CD4-positive, CD25-positive, alpha-beta regulatory T cell (primary cell): ENCODE measurements around the gene BRINP1. TPM values are rescaled to one million over a fixed set of nuclear protein-coding genes. Genes with fewer than 3 reads are reported as not detected.
"Not testable (repeated sequence)": the region's sequence is repeated elsewhere in the genome, so short reads cannot be mapped to it uniquely, and the experiment has no call there.

Experiments
- ATAC-seq, 2 donors: fragments of 150-1000 bp; cut with Tn5 transposase; one replicate each; pipeline ENCODE4 v1.10.0; 2021; ENCODE audit warnings: low read depth in 2 of 2, moderate number of reproducible peaks in 2 of 2, moderate library complexity in 1 of 2
- DNase-seq, 3 donors: peaks; one replicate each; pipeline versions ENCODE4 v3.0.0 to v3.0.0-alpha.2; 2012 to 2022; ENCODE audit warnings: mixed read lengths in 1 of 3
- H3K27ac ChIP-seq: one replicate; pipeline ENCODE4 v1.7.0; 2013; ENCODE audit warnings: mild to moderate bottlenecking, low read length; ENCODE audit not compliant: insufficient read depth, poor library complexity, severe bottlenecking
- H3K27me3 ChIP-seq: one replicate; pipeline ENCODE4 v1.7.0; 2013; ENCODE audit warnings: low read length; ENCODE audit not compliant: control insufficient read depth, insufficient read depth
- H3K36me3 ChIP-seq: one replicate; pipeline ENCODE4 v1.7.0; 2013; ENCODE audit warnings: mild to moderate bottlenecking, low read length, moderate library complexity; ENCODE audit not compliant: control insufficient read depth, insufficient read depth
- H3K4me1 ChIP-seq: 2 replicates; pipeline ENCODE4 v1.7.0; 2013; ENCODE audit warnings: mild to moderate bottlenecking, low read length; ENCODE audit not compliant: insufficient read depth, control insufficient read depth, poor library complexity, severe bottlenecking
- H3K4me3 ChIP-seq: one replicate; pipeline ENCODE4 v1.7.0; 2013; ENCODE audit warnings: low read depth, mild to moderate bottlenecking, low read length, moderate library complexity
- H3K9me3 ChIP-seq, 2 experiments: 1 replicate in 1 of 2; 2 replicates in 1 of 2; pipeline ENCODE4 v1.7.0; 2013; ENCODE audit warnings: low read length in 2 of 2, mild to moderate bottlenecking in 1 of 2, moderate library complexity in 1 of 2; ENCODE audit not compliant: control insufficient read depth in 2 of 2
- H3K27ac Mint-ChIP-seq, 3 donors: one replicate each; pipeline ENCODE4 v1.8.0; 2020 to 2022; ENCODE audit warnings: mild to moderate bottlenecking in 3 of 3, mixed read lengths in 3 of 3, moderate library complexity in 2 of 3
- H3K27me3 Mint-ChIP-seq: one replicate; pipeline ENCODE4 v1.8.0; 2022; ENCODE audit warnings: mild to moderate bottlenecking, mixed read lengths
- H3K36me3 Mint-ChIP-seq: one replicate; pipeline ENCODE4 v1.8.0; 2020; ENCODE audit warnings: mixed read lengths
- H3K4me1 Mint-ChIP-seq, 4 donors: one replicate each; pipeline ENCODE4 v1.8.0; 2020 to 2022; ENCODE audit warnings: mixed read lengths in 4 of 4, mild to moderate bottlenecking in 1 of 4
- H3K4me3 Mint-ChIP-seq, 4 donors: one replicate each; pipeline ENCODE4 v1.8.0; 2020 to 2022; ENCODE audit warnings: mild to moderate bottlenecking in 4 of 4, mixed read lengths in 4 of 4, moderate library complexity in 3 of 4
- H3K9me3 Mint-ChIP-seq, 7 donors: one replicate each; pipeline ENCODE4 v1.8.0; 2020 to 2022; ENCODE audit warnings: mixed read lengths in 7 of 7, mild to moderate bottlenecking in 3 of 7, moderate library complexity in 2 of 7
- polyA plus RNA-seq, 4 donors: library from polyadenylated mRNA; unstranded; fragments of 300-500 nt; fragmentation: Illumina TruSeq; gene quantifications; one replicate each; pipeline ENCODE4 v1.2.3, GENCODE V29; 2021
- total RNA-seq: library from RNA; stranded (reverse); gene quantifications from one replicate; pipeline ENCODE4 v1.2.3, GENCODE V29; 2022

BRINP1 gene
- total and polyA plus RNA-seq, 5 donors from 2014 or later = not detected

GRCh38 chr9:119175581-119175980, 193.7 kb downstream of the BRINP1 start:
- Histone ChIP-seq H3K27ac (no peak overlapping the region), H3K4me3 (no peak overlapping the region), H3K27me3 (no peaks in the 10 kb centered on the region), H3K36me3 (no peaks in the 10 kb centered on the region), H3K4me1 (no peaks in the 10 kb centered on the region), H3K9me3 (no peaks in the 10 kb centered on the region)
- Mint-ChIP-seq H3K4me3 (no peak overlapping the region), H3K9me3 (peaks cover 0 to 11% (median 6%) of the 10 kb centered on the region in 7 donors), H3K27me3 (no peaks in the 10 kb centered on the region), H3K4me1 (no peaks in the 10 kb centered on the region), H3K27ac (no peak overlapping the region), H3K36me3 (no peaks in the 10 kb centered on the region)
- ATAC-seq (no peak), DNase-seq (no peak)

- H3K27me3 Mint-ChIP-seq, H3K4me1 ChIP-seq, DNase-seq, H3K4me1 Mint-ChIP-seq, H3K36me3 Mint-ChIP-seq, H3K4me3 ChIP-seq, H3K27me3 ChIP-seq, H3K27ac ChIP-seq, H3K9me3 ChIP-seq, H3K27ac Mint-ChIP-seq, H3K4me3 Mint-ChIP-seq, ATAC-seq, H3K36me3 ChIP-seq: not testable (repeated sequence)
- peaks cover 0 to 15% (median 3%) of the 10 kb centered on the region in 7 donors for H3K9me3 Mint-ChIP-seq
These were observed 200.0 kb downstream of the BRINP1 start for GRCh38 chr9:119169222-119169621.

- no peak overlapping the region for H3K4me3 ChIP-seq
- no peak overlapping the region for H3K27ac ChIP-seq
- no peaks in the 10 kb centered on the region for H3K36me3 Mint-ChIP-seq
- no peaks in the 10 kb centered on the region for H3K4me1 ChIP-seq
- no peak overlapping the region for H3K27ac Mint-ChIP-seq
- H3K27me3 ChIP-seq = no peaks in the 10 kb centered on the region
- no peaks in the 10 kb centered on the region for H3K9me3 ChIP-seq
- H3K4me3 Mint-ChIP-seq = no peak overlapping the region
- no peaks in the 10 kb centered on the region for H3K27me3 Mint-ChIP-seq
- H3K9me3 Mint-ChIP-seq = peaks cover 0 to 15% (median 3%) of the 10 kb centered on the region in 7 donors
- H3K36me3 ChIP-seq = no peaks in the 10 kb centered on the region
- ATAC-seq (no peak), DNase-seq (no peak)
- H3K4me1 Mint-ChIP-seq = no peaks in the 10 kb centered on the region
These were observed 201.4 kb downstream of the BRINP1 start for GRCh38 chr9:119167876-119168275.

- no peak for DNase-seq
- ATAC-seq = no peak
- Histone ChIP-seq H3K4me1 (no peaks in the 10 kb centered on the region), H3K4me3 (no peak overlapping the region), H3K36me3 (no peaks in the 10 kb centered on the region), H3K9me3 (no peaks in the 10 kb centered on the region), H3K27ac (no peak overlapping the region), H3K27me3 (no peaks in the 10 kb centered on the region)
- Mint-ChIP-seq H3K9me3 (peaks cover 0 to 15% (median 3%) of the 10 kb centered on the region in 7 donors), H3K4me1 (no peaks in the 10 kb centered on the region), H3K27me3 (no peaks in the 10 kb centered on the region), H3K4me3 (no peak overlapping the region), H3K27ac (no peak overlapping the region), H3K36me3 (no peaks in the 10 kb centered on the region)
These were observed 202.0 kb downstream of the BRINP1 start for GRCh38 chr9:119167267-119167666.

DNA sequence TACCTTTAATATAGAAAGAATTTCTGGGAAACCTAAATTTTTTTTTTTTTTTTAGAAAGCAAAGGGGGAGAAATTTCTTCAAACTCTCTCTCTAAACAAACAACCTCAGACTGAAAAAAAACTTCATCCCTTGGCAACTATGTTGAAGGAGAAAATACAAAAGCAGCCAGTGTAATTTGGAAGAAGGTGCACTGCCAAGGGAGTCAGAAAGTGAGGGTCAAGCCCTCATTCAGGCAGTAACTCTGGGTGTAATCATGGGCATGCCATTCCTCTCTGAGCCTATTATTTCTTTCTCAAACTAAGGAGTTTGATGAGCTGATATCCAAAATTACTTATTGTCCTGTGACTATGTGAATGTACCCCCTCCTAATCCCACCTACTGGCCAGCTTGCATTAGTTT, 203.1 kb downstream of the BRINP1 start:
- no peaks in the 10 kb centered on the region for H3K27me3 ChIP-seq
- H3K4me1 ChIP-seq = no peaks in the 10 kb centered on the region
- no peak overlapping the region for H3K4me3 ChIP-seq
- Mint-ChIP-seq H3K27ac (no peak overlapping the region), H3K27me3 (no peaks in the 10 kb centered on the region), H3K4me3 (no peak overlapping the region), H3K9me3 (peaks cover 0 to 15% (median 3%) of the 10 kb centered on the region in 7 donors), H3K4me1 (no peaks in the 10 kb centered on the region), H3K36me3 (no peaks in the 10 kb centered on the region)
- no peaks in the 10 kb centered on the region for H3K36me3 ChIP-seq
- ATAC-seq (no peak), DNase-seq (no peak)
- no peaks in the 10 kb centered on the region for H3K9me3 ChIP-seq
- no peak overlapping the region for H3K27ac ChIP-seq

DNA sequence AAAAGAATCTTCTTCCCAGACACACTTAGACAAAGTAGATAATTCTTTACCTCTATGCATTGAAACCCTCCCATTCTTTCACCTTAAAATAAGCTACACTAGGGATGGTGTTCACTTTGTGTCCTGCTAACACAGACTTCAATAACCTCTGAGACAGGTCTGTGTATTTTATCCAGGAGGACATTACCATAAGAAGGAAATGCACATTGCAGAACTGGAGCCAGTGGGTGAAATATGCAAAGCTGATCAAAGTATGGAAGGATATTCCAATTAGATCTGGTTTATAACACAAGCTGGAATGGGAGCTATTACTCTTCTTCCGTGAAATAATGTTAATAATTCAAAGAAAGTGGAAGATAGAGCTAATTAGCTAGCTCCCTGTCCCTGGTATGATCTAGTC, 204.1 kb downstream of the BRINP1 start:
- Histone ChIP-seq H3K27me3 (no peaks in the 10 kb centered on the region), H3K4me1 (no peaks in the 10 kb centered on the region), H3K9me3 (no peaks in the 10 kb centered on the region), H3K4me3 (no peak overlapping the region), H3K36me3 (no peaks in the 10 kb centered on the region), H3K27ac (no peak overlapping the region)
- Mint-ChIP-seq H3K27me3 (no peaks in the 10 kb centered on the region), H3K9me3 (peaks cover 0 to 15% (median 3%) of the 10 kb centered on the region in 7 donors), H3K36me3 (no peaks in the 10 kb centered on the region), H3K4me1 (no peaks in the 10 kb centered on the region), H3K27ac (no peak overlapping the region), H3K4me3 (no peak overlapping the region)
- ATAC-seq (no peak), DNase-seq (no peak)

DNA sequence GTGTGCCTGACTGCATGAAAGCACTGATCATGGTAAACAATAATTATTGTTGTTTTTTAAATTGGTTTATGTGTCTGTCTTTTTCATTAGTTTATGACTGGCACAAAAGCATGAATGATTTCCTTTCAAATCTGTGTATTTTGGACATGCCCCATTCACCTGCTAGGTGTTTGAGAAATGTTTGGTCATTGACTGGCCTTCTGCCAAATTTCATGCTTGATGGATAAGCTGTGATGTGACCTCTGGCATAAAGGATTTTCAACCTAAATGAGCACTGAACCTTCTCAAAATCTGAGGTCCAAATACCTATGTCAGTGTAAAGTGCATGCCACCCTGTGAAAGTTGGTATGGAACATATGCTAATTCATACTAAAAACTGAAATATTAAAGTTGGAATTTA, 204.5 kb downstream of the BRINP1 start:
- ATAC-seq = no peak
- Mint-ChIP-seq H3K27me3 (no peaks in the 10 kb centered on the region), H3K4me3 (no peak overlapping the region), H3K27ac (no peak overlapping the region), H3K36me3 (no peaks in the 10 kb centered on the region), H3K9me3 (peaks cover 0 to 15% (median 3%) of the 10 kb centered on the region in 7 donors), H3K4me1 (no peaks in the 10 kb centered on the region)
- Histone ChIP-seq H3K4me1 (no peaks in the 10 kb centered on the region), H3K36me3 (no peaks in the 10 kb centered on the region), H3K27me3 (no peaks in the 10 kb centered on the region), H3K4me3 (no peak overlapping the region), H3K27ac (no peak overlapping the region), H3K9me3 (no peaks in the 10 kb centered on the region)
- no peak for DNase-seq

DNA sequence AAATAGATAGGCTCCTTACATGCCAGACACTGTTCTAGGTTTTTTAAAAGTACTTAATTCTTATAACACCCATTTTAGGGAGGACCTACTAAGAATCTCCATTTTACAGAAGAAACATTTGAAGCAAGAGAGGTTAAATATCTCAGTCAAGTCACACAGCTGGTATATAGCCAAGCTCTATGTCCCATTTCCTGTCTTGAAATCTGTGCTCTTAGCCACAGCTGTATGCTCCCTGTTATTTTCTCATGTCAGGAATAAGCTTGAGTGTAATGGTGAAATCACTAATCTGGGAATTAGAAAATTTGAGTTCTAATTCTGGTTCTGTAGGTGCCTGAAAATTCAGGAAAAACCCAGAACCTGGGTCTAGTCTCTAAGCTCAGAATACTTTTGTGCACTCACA, 208.7 kb downstream of the BRINP1 start:
- DNase-seq = no peak
- H3K27me3 Mint-ChIP-seq = no peaks in the 10 kb centered on the region
- Histone ChIP-seq H3K27me3 (no peaks in the 10 kb centered on the region), H3K4me1 (no peaks in the 10 kb centered on the region), H3K9me3 (no peaks in the 10 kb centered on the region), H3K27ac (no peak overlapping the region), H3K36me3 (no peaks in the 10 kb centered on the region), H3K4me3 (no peak overlapping the region)
- H3K36me3 Mint-ChIP-seq = no peaks in the 10 kb centered on the region
- no peak for ATAC-seq
- peaks cover 0 to 11% (median 3%) of the 10 kb centered on the region in 7 donors for H3K9me3 Mint-ChIP-seq
- H3K4me3 Mint-ChIP-seq = no peak overlapping the region
- no peaks in the 10 kb centered on the region for H3K4me1 Mint-ChIP-seq
- no peak overlapping the region for H3K27ac Mint-ChIP-seq
